Mucosa of stomach (tissue), 1 donor: ENCODE measurements around the gene NIPAL3.

Source experiments
- H3K27me3 ChIP-seq: one replicate; pipeline ENCODE4 v1.7.0; 2013; ENCODE audit warnings: mild to moderate bottlenecking, low read length; ENCODE audit not compliant: control insufficient read depth, insufficient read depth
- H3K36me3 ChIP-seq: one replicate; pipeline ENCODE4 v1.7.0; 2013; ENCODE audit warnings: low read length; ENCODE audit not compliant: control insufficient read depth, insufficient read depth
- H3K4me1 ChIP-seq: one replicate; pipeline ENCODE4 v1.7.0; 2013; ENCODE audit warnings: mild to moderate bottlenecking, low read length; ENCODE audit not compliant: control insufficient read depth, insufficient read depth
- H3K4me3 ChIP-seq: one replicate; pipeline ENCODE4 v1.7.0; 2013; ENCODE audit warnings: low read length
- H3K9ac ChIP-seq: one replicate; pipeline ENCODE4 v1.7.0; 2013; ENCODE audit warnings: mild to moderate bottlenecking, low read length, moderate library complexity
- H3K9me3 ChIP-seq: one replicate; pipeline ENCODE4 v1.7.0; 2013; ENCODE audit warnings: mild to moderate bottlenecking, low read length, moderate library complexity; ENCODE audit not compliant: control insufficient read depth
- donor health status: Pancreatic carcinoma.

Gene NIPAL3

GRCh38 chr1:24470592-24470991 lies 55.0 kb downstream of the NIPAL3 start:
- H3K36me3 ChIP-seq = peaks cover 4% of the 10 kb centered on the region
- no peaks in the 10 kb centered on the region for H3K27me3 ChIP-seq
- no peak overlapping the region for H3K4me3 ChIP-seq
- H3K4me1 ChIP-seq = no peaks in the 10 kb centered on the region
- no peaks in the 10 kb centered on the region for H3K9me3 ChIP-seq
- no peak overlapping the region for H3K9ac ChIP-seq

GRCh38 chr1:24472527-24473251 lies 57.1 kb downstream of the NIPAL3 start:
- no peak overlapping the region for H3K4me3 ChIP-seq
- no peaks in the 10 kb centered on the region for H3K27me3 ChIP-seq
- H3K9me3 ChIP-seq = no peaks in the 10 kb centered on the region
- no peaks in the 10 kb centered on the region for H3K36me3 ChIP-seq
- H3K9ac ChIP-seq = no peak overlapping the region
- no peaks in the 10 kb centered on the region for H3K4me1 ChIP-seq

GRCh38 chr1:24474193-24474592 lies 58.6 kb downstream of the NIPAL3 start:
- Histone ChIP-seq H3K9me3 (no peaks in the 10 kb centered on the region), H3K36me3 (no peaks in the 10 kb centered on the region), H3K9ac (no peak overlapping the region), H3K4me3 (no peak overlapping the region), H3K27me3 (no peaks in the 10 kb centered on the region), H3K4me1 (no peaks in the 10 kb centered on the region)

GRCh38 chr1:24475700-24476099 lies 60.1 kb downstream of the NIPAL3 start:
- H3K4me3 ChIP-seq = no peak overlapping the region

GRCh38 chr1:24476571-24476970 lies 61.0 kb downstream of the NIPAL3 start:
- no peak overlapping the region for H3K9ac ChIP-seq
- no peaks in the 10 kb centered on the region for H3K36me3 ChIP-seq
- H3K4me1 ChIP-seq = no peaks in the 10 kb centered on the region
- no peak overlapping the region for H3K4me3 ChIP-seq
- H3K27me3 ChIP-seq = no peaks in the 10 kb centered on the region
- no peaks in the 10 kb centered on the region for H3K9me3 ChIP-seq

More at GRCh38 chr1:24475700-24476099, 60.1 kb downstream of the NIPAL3 start:
- Histone ChIP-seq H3K9ac (no peak overlapping the region), H3K9me3 (no peaks in the 10 kb centered on the region), H3K36me3 (no peaks in the 10 kb centered on the region), H3K4me1 (no peaks in the 10 kb centered on the region), H3K27me3 (no peaks in the 10 kb centered on the region)

GRCh38 chr1:24477309-24477708 lies 61.7 kb downstream of the NIPAL3 start:
- H3K4me1 ChIP-seq = no peaks in the 10 kb centered on the region
- no peaks in the 10 kb centered on the region for H3K36me3 ChIP-seq
- no peak overlapping the region for H3K9ac ChIP-seq
- H3K4me3 ChIP-seq = no peak overlapping the region
- no peaks in the 10 kb centered on the region for H3K27me3 ChIP-seq
- no peaks in the 10 kb centered on the region for H3K9me3 ChIP-seq

- H3K9ac ChIP-seq = no peak overlapping the region
- H3K27me3 ChIP-seq = no peaks in the 10 kb centered on the region
- H3K4me1 ChIP-seq = no peaks in the 10 kb centered on the region
- H3K4me3 ChIP-seq = no peak overlapping the region
- no peaks in the 10 kb centered on the region for H3K9me3 ChIP-seq
- H3K36me3 ChIP-seq = no peaks in the 10 kb centered on the region
Observed at GRCh38 chr1:24481101-24481500, 65.5 kb downstream of the NIPAL3 start.

- Histone ChIP-seq H3K27me3 (no peaks in the 10 kb centered on the region), H3K4me1 (no peaks in the 10 kb centered on the region), H3K9me3 (no peaks in the 10 kb centered on the region), H3K9ac (no peak overlapping the region), H3K4me3 (no peak overlapping the region), H3K36me3 (no peaks in the 10 kb centered on the region)
Observed at GRCh38 chr1:24481843-24482610, 66.4 kb downstream of the NIPAL3 start.

GRCh38 chr1:24483441-24483840 lies 67.8 kb downstream of the NIPAL3 start:
- H3K9ac ChIP-seq = no peak overlapping the region
- no peaks in the 10 kb centered on the region for H3K9me3 ChIP-seq
- no peaks in the 10 kb centered on the region for H3K36me3 ChIP-seq
- H3K4me3 ChIP-seq = no peak overlapping the region
- no peaks in the 10 kb centered on the region for H3K27me3 ChIP-seq
- H3K4me1 ChIP-seq = no peaks in the 10 kb centered on the region

GRCh38 chr1:24484199-24484598 lies 68.6 kb downstream of the NIPAL3 start:
- H3K4me1 ChIP-seq = no peaks in the 10 kb centered on the region
- H3K36me3 ChIP-seq = no peaks in the 10 kb centered on the region
- no peaks in the 10 kb centered on the region for H3K27me3 ChIP-seq
- no peak overlapping the region for H3K9ac ChIP-seq
- no peaks in the 10 kb centered on the region for H3K9me3 ChIP-seq
- H3K4me3 ChIP-seq = no peak overlapping the region

- no peaks in the 10 kb centered on the region for H3K27me3 ChIP-seq
- no peaks in the 10 kb centered on the region for H3K36me3 ChIP-seq
- H3K9me3 ChIP-seq = no peaks in the 10 kb centered on the region
- H3K9ac ChIP-seq = no peak overlapping the region
- no peaks in the 10 kb centered on the region for H3K4me1 ChIP-seq
- H3K4me3 ChIP-seq = no peak overlapping the region
Observed at GRCh38 chr1:24486331-24487065, 70.9 kb downstream of the NIPAL3 start.

GRCh38 chr1:24487455-24487854 lies 71.9 kb downstream of the NIPAL3 start:
- H3K4me3 ChIP-seq = no peak overlapping the region
- H3K9me3 ChIP-seq = no peaks in the 10 kb centered on the region
- no peaks in the 10 kb centered on the region for H3K4me1 ChIP-seq
- H3K27me3 ChIP-seq = no peaks in the 10 kb centered on the region
- no peak overlapping the region for H3K9ac ChIP-seq
- H3K36me3 ChIP-seq = no peaks in the 10 kb centered on the region
